Measurements from ENCODE around the gene TFF2.

DNA sequence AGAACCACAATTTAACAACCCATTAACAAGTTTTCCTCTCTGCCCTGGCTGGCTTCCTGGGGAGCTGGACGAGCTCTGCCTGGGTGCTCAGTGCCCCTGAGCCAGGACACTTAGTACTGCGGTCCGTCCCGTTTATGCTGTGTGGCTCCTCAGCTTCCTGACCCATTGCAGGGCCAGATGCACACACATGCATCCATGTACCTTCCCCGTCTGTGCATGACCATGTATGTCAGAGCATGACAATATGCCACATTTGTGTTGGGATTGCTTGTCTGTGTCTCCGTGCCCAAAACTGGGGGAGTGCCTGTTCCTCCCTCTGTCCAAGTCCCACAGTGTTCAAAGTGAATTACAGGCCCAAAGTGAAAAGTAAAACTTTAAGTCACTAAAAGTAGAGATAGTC lies 25.9 kb downstream of the TFF2 start:
- TF ChIP-seq, protein P1, sequence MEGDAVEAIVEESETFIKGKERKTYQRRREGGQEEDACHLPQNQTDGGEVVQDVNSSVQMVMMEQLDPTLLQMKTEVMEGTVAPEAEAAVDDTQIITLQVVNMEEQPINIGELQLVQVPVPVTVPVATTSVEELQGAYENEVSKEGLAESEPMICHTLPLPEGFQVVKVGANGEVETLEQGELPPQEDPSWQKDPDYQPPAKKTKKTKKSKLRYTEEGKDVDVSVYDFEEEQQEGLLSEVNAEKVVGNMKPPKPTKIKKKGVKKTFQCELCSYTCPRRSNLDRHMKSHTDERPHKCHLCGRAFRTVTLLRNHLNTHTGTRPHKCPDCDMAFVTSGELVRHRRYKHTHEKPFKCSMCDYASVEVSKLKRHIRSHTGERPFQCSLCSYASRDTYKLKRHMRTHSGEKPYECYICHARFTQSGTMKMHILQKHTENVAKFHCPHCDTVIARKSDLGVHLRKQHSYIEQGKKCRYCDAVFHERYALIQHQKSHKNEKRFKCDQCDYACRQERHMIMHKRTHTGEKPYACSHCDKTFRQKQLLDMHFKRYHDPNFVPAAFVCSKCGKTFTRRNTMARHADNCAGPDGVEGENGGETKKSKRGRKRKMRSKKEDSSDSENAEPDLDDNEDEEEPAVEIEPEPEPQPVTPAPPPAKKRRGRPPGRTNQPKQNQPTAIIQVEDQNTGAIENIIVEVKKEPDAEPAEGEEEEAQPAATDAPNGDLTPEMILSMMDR (IDR thresholded peaks at IDR 0.05) = no peak
- no peak for TF ChIP-seq POLR2A (IDR thresholded peaks at IDR 0.05)
